H1 (cell line): ENCODE data around the gene GABPB1. TPM values are rescaled to one million over a fixed set of nuclear protein-coding genes. Genes with fewer than 3 reads are reported as not detected.

Source experiments
- SIRT6 ChIP-seq: IDR thresholded peaks from one replicate; pipeline ENCODE4 v1.7.1; 2012; ENCODE audit warnings: low read length, inconsistent platforms
- polyA plus RNA-seq, 7 experiments: library from polyadenylated mRNA; depleted of rRNA in 3 of 7; stranded (reverse) in 5 of 7; unstranded in 2 of 7; fragments of >200 nt in 5 of 7; fragments of 200-250 nt in 2 of 7; gene quantifications; 1 replicate in 5 of 7; 2 replicates in 1 of 7; 4 replicates in 1 of 7; pipeline versions ENCODE4 v1.2.1 to v1.2.3, GENCODE V29; 2011 to 2013; ENCODE audit warnings: missing spikeins in 2 of 7, mixed read lengths in 2 of 7
- total RNA-seq: library from RNA; stranded (reverse); fragmentation: NEBNext Ultra II Directional; extraction: Animal tissue kit (Norgen Biotek cat#: 25700); gene quantifications from 2 replicates; pipeline ENCODE4 v1.2.1, GENCODE V29; 2021

The GABPB1 gene
- total and polyA plus RNA-seq, 2 of the 8 experiments (the other 6 are each of a cell fraction or from before 2014, with no cell fraction given): 24.5 to 32.3 TPM

DNA sequence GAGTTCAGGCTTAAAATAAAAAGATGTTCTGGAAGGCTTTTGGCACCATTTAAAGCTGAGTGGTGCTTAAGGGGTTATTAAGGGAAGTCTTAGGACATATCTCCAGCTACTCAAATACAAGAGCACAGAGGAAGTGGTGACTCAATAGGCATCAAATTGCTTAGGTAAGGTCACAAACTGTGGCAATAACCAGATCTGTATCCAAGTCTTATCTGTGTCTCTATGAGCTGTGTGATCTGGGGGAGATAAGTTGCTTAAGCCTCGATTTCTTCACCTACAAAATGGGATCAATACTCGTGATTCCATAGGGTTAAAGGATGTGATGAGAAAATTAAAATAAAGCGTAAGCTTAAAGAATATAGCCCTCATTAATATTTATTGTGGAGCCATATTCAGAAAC is 97.1 kb downstream of the GABPB1 start (continued):
- no peak for TF ChIP-seq SIRT6
